HEK293T (cell line): ENCODE results near the gene TTC33.

Experiments used
- BHLHE40 ChIP-seq: fragments of 450-650 bp; IDR thresholded peaks from 2 replicates; pipeline ENCODE4 v1.6.1; 2016; ENCODE audit warnings: mild to moderate bottlenecking, moderate library complexity, borderline replicate concordance
- SP1 ChIP-seq: fragments of 450-650 bp; IDR thresholded peaks from 2 replicates; pipeline ENCODE4 v1.6.1; 2017
- TF ChIP-seq, protein P1 (sequence below): fragments of 450-650 bp; IDR thresholded peaks from 2 replicates; pipeline ENCODE4 v1.6.1; 2016

DNA sequence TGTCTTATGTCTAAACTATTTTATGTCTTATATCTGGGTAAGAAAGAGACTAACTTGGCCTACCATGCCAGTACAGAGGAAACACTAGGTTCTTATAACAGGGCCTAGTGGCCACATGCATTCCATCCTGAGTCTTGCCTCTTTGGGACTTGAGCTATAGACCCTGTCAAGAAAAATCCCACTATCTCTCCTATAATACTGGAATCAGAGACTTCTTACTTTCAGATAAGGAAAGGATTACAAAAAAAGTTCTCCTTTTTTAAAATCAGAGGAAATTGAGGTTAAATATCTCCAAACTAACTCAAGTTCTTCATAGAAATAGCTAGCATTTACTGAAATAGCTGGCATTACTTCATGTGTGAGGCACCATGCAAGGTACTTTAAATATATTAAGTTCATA, 41.8 kb downstream of the TTC33 start:
- TF ChIP-seq BHLHE40 (no peak), SP1 (no peak)
- TF ChIP-seq, protein P1, sequence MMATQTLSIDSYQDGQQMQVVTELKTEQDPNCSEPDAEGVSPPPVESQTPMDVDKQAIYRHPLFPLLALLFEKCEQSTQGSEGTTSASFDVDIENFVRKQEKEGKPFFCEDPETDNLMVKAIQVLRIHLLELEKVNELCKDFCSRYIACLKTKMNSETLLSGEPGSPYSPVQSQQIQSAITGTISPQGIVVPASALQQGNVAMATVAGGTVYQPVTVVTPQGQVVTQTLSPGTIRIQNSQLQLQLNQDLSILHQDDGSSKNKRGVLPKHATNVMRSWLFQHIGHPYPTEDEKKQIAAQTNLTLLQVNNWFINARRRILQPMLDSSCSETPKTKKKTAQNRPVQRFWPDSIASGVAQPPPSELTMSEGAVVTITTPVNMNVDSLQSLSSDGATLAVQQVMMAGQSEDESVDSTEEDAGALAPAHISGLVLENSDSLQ: no peak
